Subcutaneous abdominal adipose tissue (tissue), 5 donors: ENCODE measurements around the gene FCRLA.

Experiments used
- H3K27ac ChIP-seq: one replicate; pipeline ENCODE4 v1.7.0; 2013; ENCODE audit warnings: low read depth, mild to moderate bottlenecking, inconsistent platforms, low read length, moderate library complexity
- H3K27me3 ChIP-seq, 5 donors: one replicate each; pipeline ENCODE4 v1.7.0; 2013; ENCODE audit warnings: low read length in 5 of 5, inconsistent platforms in 1 of 5; ENCODE audit not compliant: control insufficient read depth in 5 of 5, insufficient read depth in 4 of 5
- H3K36me3 ChIP-seq, 5 donors: one replicate each; pipeline ENCODE4 v1.7.0; 2013; ENCODE audit warnings: low read length in 5 of 5; ENCODE audit not compliant: control insufficient read depth in 5 of 5, insufficient read depth in 5 of 5
- H3K4me1 ChIP-seq, 5 donors: one replicate each; pipeline ENCODE4 v1.7.0; 2013; ENCODE audit warnings: low read length in 5 of 5, mild to moderate bottlenecking in 3 of 5, moderate library complexity in 1 of 5; ENCODE audit not compliant: control insufficient read depth in 5 of 5, insufficient read depth in 5 of 5
- H3K4me3 ChIP-seq, 5 donors: one replicate each; pipeline ENCODE4 v1.7.0; 2013; ENCODE audit warnings: low read length in 5 of 5, low read depth in 1 of 5
- H3K9ac ChIP-seq, 5 donors: one replicate each; pipeline ENCODE4 v1.7.0; 2013; ENCODE audit warnings: low read length in 5 of 5, mild to moderate bottlenecking in 4 of 5, moderate library complexity in 3 of 5
- H3K9me3 ChIP-seq, 5 donors: one replicate each; pipeline ENCODE4 v1.7.0; 2013; ENCODE audit warnings: low read length in 5 of 5; ENCODE audit not compliant: control insufficient read depth in 5 of 5
- donor health status: healthy.
- donor health status: healthy.
- donor health status: healthy.
- donor health status: healthy.
- donor health status: healthy.

Gene FCRLA

GRCh38 chr1:161705537-161705936 lies 1.5 kb upstream of the FCRLA start:
- H3K9me3 ChIP-seq: no peaks in the 10 kb centered on the region

GRCh38 chr1:161706113-161706481 lies 932 bp upstream of the FCRLA start:
- H3K27me3 ChIP-seq: peaks cover 0 to 3% (median 0%) of the 10 kb centered on the region in 5 donors
- no peaks in the 10 kb centered on the region for H3K36me3 ChIP-seq
- H3K27ac ChIP-seq: no peak overlapping the region
- H3K4me1 ChIP-seq: peaks cover 0 to 7% (median 4%) of the 10 kb centered on the region in 5 donors
- H3K9ac ChIP-seq: no peak overlapping the region
- no peak overlapping the region for H3K4me3 ChIP-seq
- H3K9me3 ChIP-seq: no peaks in the 10 kb centered on the region

More at GRCh38 chr1:161705537-161705936, 1.5 kb upstream of the FCRLA start:
- H3K4me1 ChIP-seq: peaks cover 0 to 7% (median 4%) of the 10 kb centered on the region in 5 donors
- no peaks in the 10 kb centered on the region for H3K27me3 ChIP-seq
- H3K9ac ChIP-seq: no peak overlapping the region
- H3K27ac ChIP-seq: no peak overlapping the region
- no peaks in the 10 kb centered on the region for H3K36me3 ChIP-seq
- H3K4me3 ChIP-seq: no peak overlapping the region

- Histone ChIP-seq H3K9ac (no peak overlapping the region), H3K36me3 (no peaks in the 10 kb centered on the region), H3K4me1 (peaks cover 0 to 7% (median 4%) of the 10 kb centered on the region in 5 donors), H3K9me3 (no peaks in the 10 kb centered on the region), H3K4me3 (no peak overlapping the region), H3K27ac (no peak overlapping the region), H3K27me3 (peaks cover 0 to 3% (median 0%) of the 10 kb centered on the region in 5 donors)
Measured at GRCh38 chr1:161707503-161707902, 474 bp downstream of the FCRLA start.

- Histone ChIP-seq H3K9me3 (no peaks in the 10 kb centered on the region), H3K9ac (no peak overlapping the region), H3K4me1 (peaks cover 0 to 7% (median 4%) of the 10 kb centered on the region in 5 donors), H3K36me3 (no peaks in the 10 kb centered on the region), H3K27ac (no peak overlapping the region), H3K4me3 (no peak overlapping the region), H3K27me3 (peaks cover 0 to 3% (median 0%) of the 10 kb centered on the region in 5 donors)
Measured at GRCh38 chr1:161709373-161709772, 2.3 kb downstream of the FCRLA start.

GRCh38 chr1:161710560-161710959 lies 3.5 kb downstream of the FCRLA start:
- Histone ChIP-seq H3K27ac (no peak overlapping the region), H3K4me1 (peaks cover 0 to 7% (median 4%) of the 10 kb centered on the region in 5 donors), H3K9me3 (no peaks in the 10 kb centered on the region), H3K9ac (no peak overlapping the region), H3K36me3 (no peaks in the 10 kb centered on the region), H3K27me3 (peaks cover 0 to 3% (median 0%) of the 10 kb centered on the region in 5 donors), H3K4me3 (no peak overlapping the region)

GRCh38 chr1:161718559-161719324 lies 11.7 kb downstream of the FCRLA start:
- Histone ChIP-seq H3K9me3 (no peaks in the 10 kb centered on the region), H3K4me3 (no peak overlapping the region), H3K27ac (no peak overlapping the region), H3K27me3 (peaks cover 0 to 8% (median 0%) of the 10 kb centered on the region in 5 donors), H3K4me1 (peaks cover 0 to 17% (median 0%) of the 10 kb centered on the region in 5 donors), H3K9ac (no peak overlapping the region), H3K36me3 (no peaks in the 10 kb centered on the region)

- H3K9me3 ChIP-seq: no peaks in the 10 kb centered on the region
- H3K27me3 ChIP-seq: peaks cover 0 to 8% (median 0%) of the 10 kb centered on the region in 5 donors
- H3K9ac ChIP-seq: no peak overlapping the region
- H3K4me3 ChIP-seq: no peak overlapping the region
- peaks cover 0 to 17% (median 0%) of the 10 kb centered on the region in 5 donors for H3K4me1 ChIP-seq
- H3K36me3 ChIP-seq: no peaks in the 10 kb centered on the region
- H3K27ac ChIP-seq: no peak overlapping the region
Measured at GRCh38 chr1:161719325-161719611, 12.2 kb downstream of the FCRLA start.

GRCh38 chr1:161720422-161720821 lies 13.4 kb downstream of the FCRLA start:
- Histone ChIP-seq H3K9ac (no peak overlapping the region), H3K4me1 (peaks cover 0 to 17% (median 1%) of the 10 kb centered on the region in 5 donors), H3K27me3 (peaks cover 0 to 8% (median 3%) of the 10 kb centered on the region in 5 donors), H3K27ac (no peak overlapping the region), H3K9me3 (no peaks in the 10 kb centered on the region), H3K36me3 (no peaks in the 10 kb centered on the region), H3K4me3 (no peak overlapping the region)

GRCh38 chr1:161720956-161721737 lies 14.1 kb downstream of the FCRLA start, which contains the start of gene FCRLB:
TSS of gene FCRLB (plus strand) at chr1:161721544. CDS start at chr1:161722673, 1,129 bp downstream.
- peaks cover 2 to 24% (median 9%) of the 10 kb centered on the region in 5 donors for H3K4me1 ChIP-seq
- no peak within 1 kb of the TSS for H3K4me3 ChIP-seq
- H3K9ac ChIP-seq: no peak within 1 kb of the TSS
- H3K9me3 ChIP-seq: no peaks in the 10 kb centered on the region
- H3K27ac ChIP-seq: no peak within 1 kb of the TSS
- peaks cover 0 to 8% (median 3%) of the 10 kb centered on the region in 5 donors for H3K27me3 ChIP-seq
- H3K36me3 ChIP-seq: no peaks in the 10 kb centered on the region

GRCh38 chr1:161721738-161722343 lies 14.8 kb downstream of the FCRLA start:
- peaks cover 0 to 8% (median 3%) of the 10 kb centered on the region in 5 donors for H3K27me3 ChIP-seq
- peaks cover 2 to 31% (median 13%) of the 10 kb centered on the region in 5 donors for H3K4me1 ChIP-seq

More at GRCh38 chr1:161721738-161722343, 14.8 kb downstream of the FCRLA start:
- no peaks in the 10 kb centered on the region for H3K9me3 ChIP-seq
- no peak overlapping the region for H3K27ac ChIP-seq
- no peak overlapping the region for H3K4me3 ChIP-seq
- H3K9ac ChIP-seq: no peak overlapping the region
- H3K36me3 ChIP-seq: no peaks in the 10 kb centered on the region
